Hematopoietic multipotent progenitor cell (in vitro differentiated cells): ENCODE measurements around the gene CPEB2. TPM values are rescaled to one million over a fixed set of nuclear protein-coding genes. Genes with fewer than 3 reads are reported as not detected.

ENCODE experiments used
- DNase-seq, 3 donors: peaks; one replicate each; pipeline ENCODE4 v3.0.0-alpha.2; 2011 to 2015; ENCODE audit warnings: low read depth in 2 of 3, low spot score in 2 of 3
- total RNA-seq: library from RNA; depleted of rRNA; stranded (reverse); fragments of >200 nt; gene quantifications from one replicate; pipeline ENCODE4 v1.2.3, GENCODE V29; 2012

The CPEB2 gene
- total RNA-seq, 1 donor = 3.5 TPM

DNA sequence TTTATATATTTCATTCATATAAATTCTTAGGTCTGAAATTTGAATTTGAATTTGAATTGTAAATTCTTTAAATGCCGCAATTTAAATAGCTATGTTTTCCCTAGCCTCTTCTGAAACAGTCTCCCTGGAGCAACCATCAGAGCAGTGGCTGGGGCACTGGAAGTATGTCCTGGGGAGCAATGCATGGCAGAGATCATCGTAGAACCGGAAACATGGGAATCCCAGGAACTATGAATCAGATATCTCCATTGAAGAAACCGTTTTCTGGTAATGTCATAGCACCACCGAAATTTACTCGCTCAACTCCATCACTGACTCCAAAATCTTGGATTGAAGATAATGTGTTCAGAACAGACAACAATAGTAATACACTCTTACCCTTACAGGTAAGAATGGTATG lies 4.9 kb downstream of the CPEB2 start:
- DNase-seq = no peak

DNA sequence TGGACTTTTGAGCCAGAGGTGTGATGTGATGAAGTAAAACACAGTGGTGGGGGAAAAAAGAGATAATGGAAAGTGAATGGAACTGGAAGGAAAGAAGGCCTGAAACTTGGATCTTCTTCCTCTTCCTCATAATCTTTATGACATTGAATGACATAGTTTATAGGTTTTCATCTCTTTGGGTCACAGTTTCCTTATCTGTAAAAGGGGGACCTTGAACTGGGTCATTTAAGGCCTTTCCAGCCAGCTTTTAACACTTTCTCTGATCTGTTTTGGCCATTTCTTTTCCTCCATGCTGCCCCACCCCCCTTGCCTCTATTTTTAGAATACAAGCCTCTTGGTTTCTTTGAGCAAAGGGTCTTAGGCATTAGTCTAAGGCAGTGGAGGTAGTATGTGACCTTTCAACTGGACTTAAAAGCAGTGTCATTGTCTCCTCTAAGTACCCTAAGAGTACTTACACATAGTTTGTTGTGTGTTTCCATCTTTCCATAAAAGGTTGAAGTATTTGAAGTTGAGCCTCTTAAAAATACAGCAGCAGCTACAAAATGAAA lies 7.8 kb downstream of the CPEB2 start:
- DNase-seq = no peak

GRCh38 chr4:15011166-15011565 lies 8.9 kb downstream of the CPEB2 start:
- DNase-seq = no peak

DNA sequence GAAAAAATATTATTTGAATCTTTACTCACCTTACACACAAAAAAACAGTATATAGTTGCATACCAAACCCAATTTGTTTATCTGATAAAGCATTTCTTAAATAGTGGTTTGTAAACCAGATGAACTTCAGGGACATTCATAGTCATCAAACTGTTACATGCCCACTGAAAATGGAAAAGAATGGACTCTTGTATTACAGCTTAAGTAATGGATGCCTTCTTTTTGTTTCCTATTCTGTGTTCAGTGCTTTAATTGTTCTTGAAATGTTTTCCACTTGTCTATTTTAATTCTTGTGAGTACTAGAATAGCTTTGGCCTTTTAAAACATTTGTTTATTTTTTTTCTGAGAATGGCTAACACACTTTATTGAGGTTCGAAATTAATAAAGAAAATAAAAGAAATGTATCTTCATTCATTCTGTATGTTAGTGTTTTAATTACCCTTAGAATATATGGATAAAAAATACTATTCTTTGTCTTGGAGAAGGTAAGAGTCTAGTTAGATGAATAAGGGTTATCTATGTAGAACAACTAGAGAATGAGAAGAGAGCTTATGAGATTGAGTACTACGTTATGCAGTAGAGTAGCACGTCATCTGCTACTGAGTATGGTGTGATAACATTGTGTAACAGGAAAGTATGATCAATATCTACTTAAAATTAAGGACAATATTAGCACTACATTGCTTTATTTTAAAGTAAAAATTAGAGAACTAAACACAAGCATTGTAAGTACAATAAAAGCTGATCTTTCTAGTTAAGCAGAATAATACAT lies 9.9 kb downstream of the CPEB2 start:
- no peak for DNase-seq

- DNase-seq = no peak
These were observed 11.3 kb downstream of the CPEB2 start for GRCh38 chr4:15013585-15013984.

- DNase-seq = no peak
These were observed 12.9 kb downstream of the CPEB2 start for GRCh38 chr4:15015170-15015569.

DNA sequence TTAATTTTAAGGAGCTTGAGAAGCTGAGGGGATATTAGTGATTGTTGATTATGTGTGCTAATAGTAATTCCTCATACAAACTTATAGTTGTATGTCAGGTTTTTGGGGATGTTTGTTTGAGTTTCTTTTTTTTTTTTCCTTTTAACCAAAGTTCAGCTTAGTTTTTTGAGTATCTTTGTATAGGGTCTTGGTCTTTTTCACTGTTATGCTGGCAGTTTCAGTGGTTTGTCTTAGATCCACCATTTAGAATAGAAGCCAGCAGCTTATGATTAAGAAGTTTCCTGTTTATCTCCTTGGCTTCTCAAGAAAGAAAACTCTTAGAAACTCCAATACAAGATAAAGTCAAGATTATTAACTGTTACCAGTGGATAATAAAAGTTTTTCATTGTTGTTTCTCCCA lies 16.1 kb downstream of the CPEB2 start:
- DNase-seq = peak in 1 of 3 donors; percentile 3

DNA sequence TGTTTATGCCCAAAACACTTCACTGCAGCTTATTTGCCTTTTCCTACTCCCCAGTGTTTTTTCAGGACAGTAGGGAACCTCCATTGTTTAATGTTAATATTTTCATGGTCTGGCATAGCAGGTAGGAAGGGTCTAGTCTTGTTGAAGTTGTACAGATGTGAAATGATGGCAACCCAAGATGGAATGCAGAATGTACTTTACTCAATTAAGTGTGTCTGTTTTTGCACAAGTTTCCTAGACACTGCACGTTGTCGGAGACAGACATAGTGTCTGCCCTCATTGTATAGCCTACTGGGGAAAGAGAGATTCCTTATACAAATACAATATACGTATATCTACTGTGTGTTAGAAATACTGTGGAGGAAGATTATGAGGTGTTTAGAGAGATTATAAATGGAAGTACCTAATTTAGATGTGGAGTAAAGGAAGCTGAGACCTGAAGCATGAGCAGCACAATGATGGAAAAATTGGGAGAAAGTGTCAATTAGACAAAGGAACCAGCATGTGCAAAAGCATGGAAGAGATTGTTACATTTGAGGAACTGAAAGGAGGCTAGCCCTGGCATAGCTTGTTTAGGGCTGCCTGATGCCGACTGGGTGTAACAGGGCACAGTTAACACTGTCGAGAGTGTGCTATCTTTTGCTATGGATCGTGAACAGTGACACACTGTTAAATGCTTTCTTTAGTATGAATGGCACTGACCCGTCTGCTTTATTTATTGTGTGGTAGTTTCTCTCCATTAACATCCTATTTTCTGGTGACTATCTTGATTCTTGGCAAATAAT lies 18.4 kb downstream of the CPEB2 start:
- no peak for DNase-seq

DNA sequence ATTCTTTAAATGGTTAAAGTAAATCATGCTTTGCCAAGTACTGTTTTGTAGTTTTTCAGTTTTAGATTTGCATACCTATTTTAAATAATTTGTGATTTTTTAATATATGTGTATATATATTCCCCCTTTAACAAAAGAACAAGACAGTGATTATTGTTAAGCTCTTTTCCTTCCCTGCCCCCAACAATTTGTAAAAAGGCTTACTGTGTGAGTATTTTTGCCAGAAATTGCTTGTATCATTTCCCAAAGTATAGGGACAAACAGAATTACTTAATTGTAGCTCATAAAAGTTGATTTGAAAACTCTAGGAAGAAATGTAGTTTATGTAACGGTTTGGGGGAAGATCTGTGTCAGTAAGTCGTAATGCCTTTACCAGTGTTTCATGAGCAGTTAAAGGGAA lies 19.0 kb downstream of the CPEB2 start:
- no peak for DNase-seq

GRCh38 chr4:15021946-15022345 lies 19.7 kb downstream of the CPEB2 start:
- DNase-seq = no peak

DNA sequence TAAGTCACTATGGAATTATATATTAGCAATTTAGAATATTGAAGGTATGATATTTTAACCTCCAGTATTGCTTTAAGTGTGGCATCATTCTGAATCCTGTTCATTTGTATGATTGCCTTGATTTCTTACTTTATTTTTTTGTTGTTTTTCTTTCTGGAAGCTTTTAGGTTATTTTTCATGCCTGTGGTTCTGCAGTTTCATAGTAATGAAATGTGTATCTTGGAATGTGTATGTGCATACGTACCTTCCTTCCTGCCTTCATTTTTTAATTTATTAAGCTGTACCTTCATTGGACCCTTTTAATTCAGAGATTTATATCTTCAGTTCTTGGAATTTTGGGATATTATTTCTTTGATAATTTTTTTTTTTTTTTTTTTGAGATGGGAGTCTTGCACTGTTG lies 22.1 kb downstream of the CPEB2 start:
- DNase-seq = no peak

GRCh38 chr4:15025693-15026092 lies 23.4 kb downstream of the CPEB2 start:
- no peak for DNase-seq

- DNase-seq = no peak
These were observed 25.7 kb downstream of the CPEB2 start for GRCh38 chr4:15027921-15028435.

DNA sequence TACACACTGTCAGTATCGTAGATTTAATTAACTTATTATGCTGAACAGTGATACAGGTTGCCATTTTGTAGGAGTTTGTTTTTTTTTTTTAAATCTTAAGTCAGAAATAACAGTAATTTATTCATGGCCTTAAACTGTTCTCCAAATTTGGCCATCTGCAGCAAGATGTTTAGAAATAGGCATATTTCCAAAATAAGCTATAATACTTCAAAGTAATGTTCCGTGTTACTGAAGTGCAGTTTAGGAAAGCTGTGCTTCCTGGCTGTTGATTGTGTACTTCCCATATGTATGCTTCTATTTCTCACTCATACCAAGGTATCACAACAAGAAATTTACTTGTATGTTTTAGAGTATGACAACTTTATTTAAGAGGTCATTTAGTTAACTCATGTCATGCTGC lies 28.9 kb downstream of the CPEB2 start:
- no peak for DNase-seq

GRCh38 chr4:15031993-15032675 lies 29.9 kb downstream of the CPEB2 start:
- no peak for DNase-seq

- no peak for DNase-seq
These were observed 31.9 kb downstream of the CPEB2 start for GRCh38 chr4:15034071-15034764.

DNA sequence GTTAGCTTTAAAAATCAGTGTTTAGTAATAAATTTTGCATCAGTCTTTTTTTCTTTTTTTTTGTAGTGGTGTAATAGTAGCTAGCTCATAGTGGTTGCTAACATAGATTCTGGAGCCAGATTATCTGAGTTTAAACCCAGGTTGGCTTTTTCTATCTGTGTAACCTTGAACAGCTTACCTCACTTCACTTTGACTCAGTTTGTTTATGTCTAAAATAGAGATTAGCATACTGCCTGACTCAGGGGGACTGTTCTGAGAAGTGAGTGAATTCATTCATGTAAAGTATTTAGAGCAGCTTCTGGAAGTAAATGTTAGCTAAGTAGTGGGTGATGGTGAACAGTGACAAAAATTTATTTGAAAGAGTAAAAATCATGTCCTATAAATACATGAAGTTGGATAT lies 32.9 kb downstream of the CPEB2 start:
- no peak for DNase-seq

GRCh38 chr4:15037923-15038541 lies 35.8 kb downstream of the CPEB2 start:
- no peak for DNase-seq

DNA sequence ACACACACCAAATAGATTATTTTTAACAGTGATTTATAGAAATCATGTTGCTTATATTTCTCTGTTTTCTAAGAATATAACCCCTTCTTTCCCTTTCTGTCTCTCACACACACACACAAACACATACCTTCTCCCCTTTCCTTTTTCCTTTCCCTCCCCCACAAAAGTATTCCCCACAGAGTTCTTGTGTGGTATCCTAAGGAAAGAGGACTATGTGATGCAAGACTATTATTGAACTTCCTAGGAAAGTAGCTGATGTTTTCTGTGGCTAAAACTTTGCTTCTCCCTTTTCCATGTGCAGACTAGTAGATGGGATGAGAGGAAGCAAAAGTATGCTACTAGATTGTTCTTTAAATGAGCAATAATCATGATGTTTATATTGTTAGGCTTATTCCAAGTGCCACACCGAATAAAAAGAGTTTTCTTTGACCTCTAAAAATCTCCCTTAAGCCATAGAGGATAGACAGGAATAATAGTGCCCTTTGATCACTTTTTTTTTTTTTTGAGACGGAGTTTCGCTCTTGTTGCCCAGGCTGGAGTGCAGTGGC lies 38.7 kb downstream of the CPEB2 start:
- DNase-seq = no peak
